HG03175 (cell line): ENCODE results near the gene ALDH16A1.

ENCODE experiments used
- ATAC-seq: cut with Tn5 transposase; IDR thresholded peaks from one replicate; pipeline ENCODE4 v1.9.1; 2021; ENCODE audit warnings: mild to moderate bottlenecking, moderate library complexity; ENCODE audit not compliant: unreplicated experiment

The ALDH16A1 gene

GRCh38 chr19:49423071-49423984 is 29.7 kb upstream of the ALDH16A1 start, which contains the start of gene PTH2:
Gene PTH2, minus strand, starts transcription at chr19:49423441. Its CDS starts 102 bp downstream, at chr19:49423339.
- no peak for ATAC-seq

- no peak for ATAC-seq
These were observed 29.1 kb upstream of the ALDH16A1 start for GRCh38 chr19:49423985-49424303.

- no peak for ATAC-seq
These were observed 27.8 kb upstream of the ALDH16A1 start, which contains the start of gene GFY for GRCh38 chr19:49425178-49425577. Gene GFY, plus strand, starts transcription at chr19:49425388. Its CDS starts 1,043 bp downstream, at chr19:49426431.

- no peak for ATAC-seq
These were observed 27.0 kb upstream of the ALDH16A1 start for GRCh38 chr19:49425922-49426592.

- no peak for ATAC-seq
These were observed 25.7 kb upstream of the ALDH16A1 start for GRCh38 chr19:49427339-49427738.

- ATAC-seq, result no peak
These were observed 25.0 kb upstream of the ALDH16A1 start for GRCh38 chr19:49427855-49428546.

GRCh38 chr19:49428547-49429451 is 24.2 kb upstream of the ALDH16A1 start:
- ATAC-seq, result no peak

GRCh38 chr19:49430172-49430677 is 22.8 kb upstream of the ALDH16A1 start:
- ATAC-seq, result no peak

GRCh38 chr19:49430678-49431329 is 22.2 kb upstream of the ALDH16A1 start:
- no peak for ATAC-seq

GRCh38 chr19:49431330-49431749 is 21.7 kb upstream of the ALDH16A1 start:
- ATAC-seq, result no peak

GRCh38 chr19:49432141-49433073 is 20.6 kb upstream of the ALDH16A1 start:
- no peak for ATAC-seq

- ATAC-seq, result no peak
These were observed 19.7 kb upstream of the ALDH16A1 start for GRCh38 chr19:49433240-49433901.

GRCh38 chr19:49434907-49435583 is 18.0 kb upstream of the ALDH16A1 start:
- ATAC-seq, result no peak

GRCh38 chr19:49435670-49436069 is 17.4 kb upstream of the ALDH16A1 start:
- ATAC-seq, result no peak

GRCh38 chr19:49436381-49437017 is 16.5 kb upstream of the ALDH16A1 start:
- no peak for ATAC-seq

GRCh38 chr19:49437231-49437630 is 15.8 kb upstream of the ALDH16A1 start:
- ATAC-seq, result no peak

- no peak for ATAC-seq
These were observed 14.8 kb upstream of the ALDH16A1 start for GRCh38 chr19:49438261-49438660.
